Esophagus muscularis mucosa (tissue), 3 donors: Measurements from ENCODE around the gene TPM4.

Source experiments
- CTCF ChIP-seq, 3 experiments: fragments of 200-600 bp in 2 of 3; fragments of 450-650 bp in 1 of 3; sonication (generic) in 2 of 3; IDR thresholded peaks; one replicate each; pipeline ENCODE4 v1.5.1; 2017 to 2019; ENCODE audit warnings: antibody characterized with exemption in 3 of 3, mild to moderate bottlenecking in 2 of 3, moderate library complexity in 1 of 3
- EP300 ChIP-seq: sonication (generic); formaldehyde crosslinking; IDR thresholded peaks from one replicate; pipeline ENCODE4 v1.6.1; 2017; ENCODE audit warnings: antibody characterized with exemption

GRCh38 chr19:16074488-16075365 is 1.6 kb upstream of the TPM4 start:
- TF ChIP-seq CTCF (IDR thresholded peaks at IDR 0.05) (no peak), EP300 (no peak)
